GM21529 (cell line): ENCODE measurements around the gene TBCB.
"Not testable (repeated sequence)": the region's sequence is repeated elsewhere in the genome, so short reads cannot be mapped to it uniquely, and the experiment has no call there.

ENCODE experiments used
- ATAC-seq: cut with Tn5 transposase; IDR thresholded peaks from one replicate; pipeline ENCODE4 v1.9.1; 2021; ENCODE audit not compliant: unreplicated experiment

TBCB gene

DNA sequence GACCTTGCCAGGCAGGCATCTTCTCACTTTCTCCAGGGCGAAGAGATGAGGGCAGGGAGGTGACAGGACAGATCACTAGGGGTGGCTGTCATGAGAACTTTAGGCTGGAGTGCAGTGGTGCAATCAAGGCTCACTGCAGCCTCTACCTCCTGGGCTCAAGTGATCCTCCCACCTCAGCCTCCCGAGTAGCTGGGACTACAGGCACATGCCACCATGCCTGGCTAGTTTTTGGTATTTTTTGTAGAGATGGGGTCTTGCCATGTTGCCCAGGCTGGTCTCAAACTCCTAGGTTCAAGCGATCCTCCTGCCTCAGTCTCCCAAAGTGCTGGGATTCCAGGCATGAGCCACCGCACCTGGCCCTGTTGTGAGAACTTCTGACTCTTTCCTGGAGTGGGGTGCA lies 19.6 kb downstream of the TBCB start:
- not testable (repeated sequence) for ATAC-seq

DNA sequence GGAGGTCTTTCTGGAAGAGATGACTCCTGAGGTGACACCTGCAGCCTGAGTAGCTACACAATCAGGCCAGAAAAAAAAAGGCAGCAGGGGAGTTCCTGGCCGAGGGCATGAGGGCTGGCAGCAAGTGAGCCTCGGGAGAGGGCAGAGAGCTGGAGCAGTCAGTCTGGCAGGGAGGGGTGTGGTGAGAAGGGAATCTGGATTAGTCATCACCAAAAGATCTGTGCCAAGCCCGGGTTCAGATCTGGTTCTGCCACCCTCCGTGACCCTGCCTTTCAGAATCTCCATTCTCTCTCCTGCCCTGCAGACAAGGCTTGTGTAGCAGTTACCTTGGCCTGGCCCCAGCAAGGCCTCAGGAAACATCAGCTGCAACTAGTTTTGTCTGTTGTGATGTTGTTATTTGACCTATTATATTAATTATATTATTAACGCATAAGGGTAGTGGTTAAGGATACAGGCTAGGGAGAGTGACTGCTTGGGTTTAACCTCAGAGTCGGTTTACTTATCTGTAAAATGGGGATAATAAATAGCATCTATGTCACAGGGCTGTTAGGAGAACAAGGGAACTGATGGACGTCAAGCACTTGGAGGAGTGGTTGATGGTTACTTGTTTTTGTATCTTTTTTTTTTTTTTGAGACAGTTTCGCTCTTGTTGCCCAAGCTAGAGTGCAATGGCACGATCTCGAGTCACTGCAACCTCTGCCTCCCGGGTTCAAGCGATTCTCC lies 21.9 kb downstream of the TBCB start:
- no peak for ATAC-seq

DNA sequence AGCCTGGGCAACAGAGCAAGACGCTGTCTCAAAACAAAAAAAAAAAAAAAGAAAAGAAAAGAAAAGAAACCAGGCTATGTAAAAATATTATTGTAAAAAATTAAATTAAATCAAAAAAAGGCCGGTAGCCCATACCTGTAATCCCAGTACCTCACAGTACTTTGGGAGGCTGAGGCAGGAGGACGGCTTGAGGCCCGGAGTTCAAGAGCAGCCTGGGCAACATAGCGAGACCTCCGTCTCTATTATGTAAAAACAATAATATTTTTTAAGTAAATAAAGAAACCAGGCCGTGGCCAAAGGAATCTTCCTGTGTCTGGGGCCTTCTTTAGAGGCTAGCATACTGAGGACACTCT lies 23.8 kb downstream of the TBCB start:
- no peak for ATAC-seq

DNA sequence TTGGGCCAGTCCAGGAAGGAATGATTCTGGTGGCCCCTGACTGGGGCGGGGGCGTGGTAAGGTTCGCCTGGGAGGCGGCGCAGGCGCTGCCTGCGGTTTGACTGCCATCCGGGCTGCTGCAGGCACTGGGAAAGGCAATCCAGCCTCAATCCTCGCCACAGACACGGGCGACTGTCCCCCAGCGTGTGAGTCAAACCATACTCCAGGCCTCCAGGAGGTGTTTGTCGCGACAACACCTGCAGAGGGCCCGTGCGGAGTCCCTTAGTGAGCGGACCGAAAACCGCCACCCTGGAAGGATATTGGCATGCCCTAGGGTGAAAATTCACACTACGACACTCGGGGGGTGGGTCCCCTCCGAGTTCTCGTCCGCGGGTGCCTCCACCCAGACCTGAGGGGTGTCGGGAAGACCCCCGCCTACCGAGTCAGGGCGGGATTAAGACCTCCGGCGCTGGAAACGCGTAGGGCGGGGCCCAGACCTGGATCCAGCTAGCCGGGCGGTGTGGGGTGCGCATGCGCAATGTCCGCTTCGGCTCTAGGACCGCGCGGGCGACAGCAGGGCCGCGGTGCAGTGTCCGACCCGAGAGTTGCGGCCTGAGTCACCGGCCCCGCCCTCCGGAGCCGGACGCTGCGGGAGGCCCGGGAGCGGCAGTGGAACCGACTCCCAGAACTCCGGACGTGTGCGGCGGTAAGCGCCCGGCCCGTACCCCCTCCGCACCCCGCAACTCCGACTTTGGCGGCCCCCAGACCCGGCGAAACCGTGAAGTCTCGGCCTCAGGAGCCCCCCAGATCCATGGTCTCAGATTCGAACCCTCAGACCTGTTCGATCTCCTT lies 24.4 kb downstream of the TBCB start, which contains the start of gene CAPNS1:
TSS of gene CAPNS1 (plus strand) at position 594 of the 831 bp plus-strand sequence. CDS start 946 bp downstream, outside the sequence.
- ATAC-seq = peak; percentile 67

DNA sequence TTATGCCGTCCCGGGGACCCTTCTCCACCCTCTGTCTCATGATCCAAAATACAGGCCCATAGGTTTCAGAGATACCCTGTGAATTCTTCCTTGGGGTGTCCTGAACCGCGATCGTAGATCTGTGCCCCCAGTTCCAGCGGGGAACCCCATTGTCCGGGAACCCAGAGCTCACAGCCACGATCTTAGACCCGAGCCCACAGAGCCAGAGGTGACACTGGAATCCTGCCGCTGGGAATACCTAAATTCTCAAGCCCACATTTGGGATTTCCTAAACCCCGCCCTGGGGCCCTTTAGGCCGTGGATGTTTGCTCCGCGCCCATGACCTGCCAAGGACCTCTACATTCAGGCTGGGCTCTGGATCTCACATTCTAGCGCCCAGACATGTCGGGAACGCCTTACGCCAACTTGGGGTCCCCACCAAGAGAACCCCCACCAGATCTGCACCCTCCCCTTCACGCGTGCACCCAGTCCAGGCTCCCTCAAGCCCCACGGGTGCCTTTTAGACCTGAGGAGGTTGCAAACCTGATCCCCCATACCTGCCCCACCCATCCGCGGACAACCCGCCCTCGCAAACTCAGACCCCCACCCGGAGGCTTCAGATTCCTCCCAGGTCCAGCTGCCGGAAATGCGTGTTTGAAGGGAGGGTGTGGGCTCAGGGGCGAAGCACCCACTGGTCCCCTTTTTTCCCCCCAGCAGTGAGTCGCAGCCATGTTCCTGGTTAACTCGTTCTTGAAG lies 25.2 kb downstream of the TBCB start:
- ATAC-seq = no peak

DNA sequence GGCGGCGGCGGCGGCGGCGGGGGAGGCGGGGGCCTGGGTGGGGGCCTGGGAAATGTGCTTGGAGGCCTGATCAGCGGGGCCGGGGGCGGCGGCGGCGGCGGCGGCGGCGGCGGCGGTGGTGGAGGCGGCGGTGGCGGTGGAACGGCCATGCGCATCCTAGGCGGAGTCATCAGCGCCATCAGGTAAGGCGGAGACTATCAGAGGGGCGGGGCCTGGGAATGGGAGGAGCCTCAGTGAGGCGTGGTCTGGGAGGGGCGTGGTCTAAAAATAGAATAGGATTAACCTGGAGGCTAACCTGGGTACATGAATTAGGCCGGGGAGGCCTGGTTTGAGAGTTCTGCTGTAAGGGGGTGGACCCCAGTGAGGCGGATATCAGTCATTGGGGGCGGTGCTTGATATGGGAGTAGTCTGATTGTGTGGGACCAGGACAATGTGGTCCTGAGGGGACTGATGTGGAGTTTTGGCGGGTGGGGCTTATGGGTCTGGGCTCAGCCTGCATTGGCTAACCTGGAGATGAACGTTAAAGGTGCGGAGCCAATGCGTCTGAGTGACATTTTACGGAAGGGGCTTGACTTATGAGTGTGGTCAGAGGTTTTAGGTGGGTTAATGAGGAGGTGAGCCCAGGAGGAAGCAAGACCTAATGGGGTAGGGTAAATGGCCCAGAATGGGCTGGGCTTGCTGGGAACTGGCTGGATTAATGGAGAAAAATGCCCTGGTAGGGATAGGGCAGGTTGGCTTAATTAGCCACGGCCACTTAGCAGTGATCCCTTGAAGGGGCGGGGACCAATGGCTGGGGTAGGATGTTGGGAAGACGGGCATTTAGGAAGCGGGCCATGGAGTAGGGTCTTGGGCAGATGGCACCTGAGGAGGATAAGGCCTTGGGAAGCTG lies 26.0 kb downstream of the TBCB start:
- ATAC-seq = no peak

DNA sequence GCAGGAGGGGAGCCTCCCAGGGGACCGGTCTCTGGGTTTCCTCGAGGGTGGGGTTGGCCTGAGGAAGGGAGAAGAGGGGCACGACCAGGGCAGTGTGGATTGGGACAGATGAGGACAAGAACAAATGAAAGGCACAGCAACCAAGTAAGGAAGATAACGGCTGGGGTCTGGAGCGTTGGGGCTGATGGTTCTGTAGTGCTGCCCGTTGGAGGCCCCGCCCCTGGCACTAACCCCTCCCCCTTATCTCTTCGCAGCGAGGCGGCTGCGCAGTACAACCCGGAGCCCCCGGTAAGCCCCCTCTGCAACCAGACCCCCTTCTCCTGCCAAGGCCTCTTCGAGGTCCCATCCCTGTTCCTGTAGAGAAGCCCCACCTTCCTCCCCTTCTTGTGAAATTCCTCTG lies 26.8 kb downstream of the TBCB start:
- ATAC-seq = no peak

DNA sequence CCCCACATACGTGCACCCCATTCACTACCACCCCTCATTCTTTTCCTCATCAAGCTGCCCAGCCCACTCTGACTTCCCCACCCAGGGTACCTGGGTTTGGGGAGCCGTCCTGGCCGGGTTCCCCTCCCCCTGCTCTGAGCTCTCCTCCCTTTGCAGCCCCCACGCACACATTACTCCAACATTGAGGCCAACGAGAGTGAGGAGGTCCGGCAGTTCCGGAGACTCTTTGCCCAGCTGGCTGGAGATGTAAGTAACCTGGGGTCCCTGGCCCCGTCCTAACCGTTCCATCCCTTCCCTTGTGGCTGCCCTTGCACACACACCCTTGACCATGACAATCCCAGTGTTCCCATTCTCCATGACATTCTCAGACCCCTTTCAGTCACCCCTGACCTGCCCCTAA lies 27.2 kb downstream of the TBCB start:
- no peak for ATAC-seq

DNA sequence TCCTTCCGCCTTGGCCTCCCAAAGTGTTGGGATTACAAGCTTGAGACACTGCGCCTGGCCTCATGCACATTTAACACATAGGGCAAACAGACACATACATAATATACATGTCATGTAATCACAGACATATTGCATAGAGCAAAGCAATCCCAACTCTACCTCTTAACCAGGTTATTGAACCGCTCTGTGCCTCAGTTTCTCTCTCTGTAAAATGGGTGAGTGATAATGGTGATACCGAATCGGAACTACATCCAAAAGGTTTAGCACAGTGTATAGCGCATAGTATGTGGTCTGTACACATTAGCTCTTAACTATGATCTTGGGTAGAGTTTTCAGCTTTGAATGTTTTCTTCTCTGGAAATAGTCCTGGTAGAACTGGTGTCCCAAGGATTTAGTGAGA lies 29.4 kb downstream of the TBCB start:
- ATAC-seq = no peak

DNA sequence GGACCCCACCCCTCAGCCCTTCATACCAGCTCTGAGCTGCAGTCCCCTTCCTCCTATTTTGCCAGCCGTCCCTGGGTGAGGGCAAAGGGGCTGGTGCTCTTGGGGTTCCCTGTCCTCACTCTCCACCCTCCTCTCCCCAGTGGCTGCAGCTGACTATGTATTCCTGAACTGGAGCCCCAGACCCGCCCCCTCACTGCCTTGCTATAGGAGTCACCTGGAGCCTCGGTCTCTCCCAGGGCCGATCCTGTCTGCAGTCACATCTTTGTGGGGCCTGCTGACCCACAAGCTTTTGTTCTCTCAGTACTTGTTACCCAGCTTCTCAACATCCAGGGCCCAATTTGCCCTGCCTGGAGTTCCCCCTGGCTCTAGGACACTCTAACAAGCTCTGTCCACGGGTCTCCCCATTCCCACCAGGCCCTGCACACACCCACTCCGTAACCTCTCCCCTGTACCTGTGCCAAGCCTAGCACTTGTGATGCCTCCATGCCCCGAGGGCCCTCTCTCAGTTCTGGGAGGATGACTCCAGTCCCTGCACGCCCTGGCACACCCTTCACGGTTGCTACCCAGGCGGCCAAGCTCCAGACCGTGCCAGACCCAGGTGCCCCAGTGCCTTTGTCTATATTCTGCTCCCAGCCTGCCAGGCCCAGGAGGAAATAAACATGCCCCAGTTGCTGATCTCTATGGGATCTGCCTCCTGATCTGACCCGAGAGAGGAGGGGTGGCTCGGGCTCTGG lies 34.6 kb downstream of the TBCB start:
- ATAC-seq = no peak

DNA sequence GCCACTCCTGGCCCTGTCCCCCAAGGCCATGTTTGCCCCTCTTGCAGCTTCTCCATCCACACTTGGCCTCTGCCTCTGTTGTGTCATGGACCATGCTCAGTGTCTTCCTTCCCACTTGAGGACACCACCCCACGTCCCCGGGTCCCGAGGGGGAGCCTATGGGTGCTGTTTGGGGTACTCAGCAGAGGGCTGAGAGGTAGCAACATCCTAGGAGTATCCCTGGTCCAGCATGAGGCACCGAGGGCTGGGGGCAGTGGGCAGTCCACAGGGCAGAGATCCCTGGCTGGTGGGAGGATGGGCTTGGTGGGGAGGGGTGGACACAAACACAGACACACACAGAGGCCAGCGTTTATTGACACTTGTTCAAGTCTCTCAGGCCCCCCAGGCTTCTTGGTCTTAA lies 35.3 kb downstream of the TBCB start:
- ATAC-seq = no peak

DNA sequence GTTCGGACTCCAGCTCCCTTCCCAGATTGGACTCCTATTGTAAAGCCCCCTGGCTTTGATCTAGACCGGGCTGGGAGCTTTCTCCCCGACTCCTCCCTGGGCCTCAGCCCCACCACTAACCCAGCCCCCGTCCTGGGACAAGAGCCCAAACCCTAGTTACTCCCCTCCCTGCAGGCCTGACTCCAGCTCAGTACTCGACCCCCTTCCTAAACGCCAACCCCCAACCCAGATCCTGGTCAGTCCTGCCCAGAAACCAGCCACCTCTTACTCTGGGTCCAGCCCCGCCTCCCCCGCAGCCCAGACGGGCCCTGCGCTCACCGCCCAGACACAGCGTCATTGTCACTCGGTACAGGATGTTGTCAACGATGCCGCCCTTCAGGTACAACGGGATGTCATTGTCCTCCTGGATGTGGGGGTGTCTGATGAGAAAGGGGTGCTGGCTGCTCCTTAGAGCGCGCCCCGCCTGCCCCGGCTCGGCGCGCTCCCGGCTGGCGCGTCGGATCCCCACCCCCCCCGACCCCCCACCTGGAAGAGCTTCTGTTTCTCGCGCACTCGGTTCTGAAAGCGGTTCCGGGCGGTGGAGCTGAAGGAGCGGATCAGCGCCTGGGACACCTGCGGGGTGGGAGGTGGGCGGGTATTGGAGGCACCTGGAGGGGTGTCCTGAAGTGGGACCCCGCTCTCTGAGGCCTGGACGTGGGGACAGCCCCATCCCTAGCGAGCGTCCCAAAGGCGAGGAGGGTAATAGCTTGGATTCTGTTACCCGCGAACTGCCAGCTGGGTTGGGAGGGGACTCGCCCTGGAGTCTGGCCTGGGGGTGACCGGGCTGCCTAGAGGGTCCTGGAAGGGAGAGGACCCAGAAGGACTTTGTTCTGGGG lies 36.1 kb downstream of the TBCB start:
- no peak for ATAC-seq

DNA sequence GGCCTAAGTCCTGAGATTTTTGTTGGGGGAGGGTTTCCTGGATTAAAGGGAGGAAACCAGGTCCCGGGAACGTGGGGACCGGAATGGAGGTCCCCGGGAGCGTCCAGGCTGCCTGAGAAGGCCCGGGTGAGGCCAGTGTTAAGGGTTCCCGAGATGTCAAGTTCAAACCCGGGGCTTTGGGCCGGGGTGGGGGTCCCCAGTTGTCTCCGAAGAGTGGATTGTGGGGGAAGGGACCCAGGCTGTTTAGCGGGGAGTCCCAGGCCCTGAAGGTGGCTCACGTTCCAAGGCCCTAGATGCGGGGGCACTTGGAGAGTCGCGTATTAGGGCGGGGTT lies 36.7 kb downstream of the TBCB start:
- ATAC-seq = no peak

DNA sequence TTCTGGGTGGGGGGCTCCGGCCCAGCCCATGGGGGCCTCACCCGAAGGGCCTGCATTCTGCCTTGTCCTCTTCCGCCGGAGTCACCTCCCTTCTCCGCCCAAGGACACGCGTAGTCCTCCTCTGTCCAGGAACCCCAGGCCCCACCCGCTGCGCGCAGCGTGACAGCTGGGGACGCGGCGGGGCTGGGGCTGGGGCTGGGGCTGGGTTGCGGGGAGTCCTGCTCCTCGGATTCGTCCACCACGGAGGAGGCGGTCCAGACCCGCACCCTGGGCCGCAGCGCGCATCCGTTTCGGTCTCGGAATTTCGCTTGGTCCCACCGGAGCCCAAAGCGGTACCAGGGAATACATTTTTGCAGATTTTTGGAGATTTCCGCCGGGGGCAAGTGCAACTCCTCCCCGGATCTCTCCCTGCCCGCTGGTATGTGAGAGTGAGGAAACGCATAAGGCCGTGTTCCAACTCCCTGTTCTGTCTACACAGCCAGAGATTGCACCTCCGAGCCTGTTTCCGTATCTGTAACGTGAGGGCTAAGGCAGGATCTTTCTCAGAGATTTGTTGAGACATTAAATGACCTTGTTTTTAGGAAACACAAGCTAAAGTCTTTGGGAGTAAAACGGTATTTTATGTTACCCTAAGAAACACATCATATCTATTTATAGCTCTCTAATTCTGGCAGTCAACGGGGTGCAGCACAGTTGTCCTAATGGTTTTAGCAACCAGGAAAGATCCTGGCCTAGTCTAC lies 37.3 kb downstream of the TBCB start, which contains the start of gene COX7A1:
TSS of gene COX7A1 (minus strand) at position 96 of the 740 bp plus-strand sequence. CDS start at position 56, 40 bp downstream.
- no peak for ATAC-seq

DNA sequence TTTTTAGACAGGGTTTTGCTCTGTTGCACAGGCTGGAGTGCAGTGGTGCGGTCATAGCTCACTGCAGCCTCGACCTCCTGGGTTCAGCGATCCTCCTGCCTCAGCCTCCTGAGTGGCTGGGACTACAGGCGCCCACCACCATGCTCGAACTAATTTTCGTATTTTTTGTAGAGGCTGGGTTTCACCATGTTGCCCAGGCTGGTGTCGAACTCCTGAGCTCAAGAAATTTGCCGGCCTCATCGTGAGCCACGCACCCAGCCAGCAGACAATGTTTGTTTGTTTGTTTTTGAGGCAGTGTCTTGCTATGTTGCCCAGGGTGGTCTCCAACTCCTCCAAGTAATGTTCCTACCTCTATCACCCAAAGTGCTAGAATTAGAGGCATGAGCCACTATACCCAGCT lies 37.9 kb downstream of the TBCB start:
- ATAC-seq = no peak

DNA sequence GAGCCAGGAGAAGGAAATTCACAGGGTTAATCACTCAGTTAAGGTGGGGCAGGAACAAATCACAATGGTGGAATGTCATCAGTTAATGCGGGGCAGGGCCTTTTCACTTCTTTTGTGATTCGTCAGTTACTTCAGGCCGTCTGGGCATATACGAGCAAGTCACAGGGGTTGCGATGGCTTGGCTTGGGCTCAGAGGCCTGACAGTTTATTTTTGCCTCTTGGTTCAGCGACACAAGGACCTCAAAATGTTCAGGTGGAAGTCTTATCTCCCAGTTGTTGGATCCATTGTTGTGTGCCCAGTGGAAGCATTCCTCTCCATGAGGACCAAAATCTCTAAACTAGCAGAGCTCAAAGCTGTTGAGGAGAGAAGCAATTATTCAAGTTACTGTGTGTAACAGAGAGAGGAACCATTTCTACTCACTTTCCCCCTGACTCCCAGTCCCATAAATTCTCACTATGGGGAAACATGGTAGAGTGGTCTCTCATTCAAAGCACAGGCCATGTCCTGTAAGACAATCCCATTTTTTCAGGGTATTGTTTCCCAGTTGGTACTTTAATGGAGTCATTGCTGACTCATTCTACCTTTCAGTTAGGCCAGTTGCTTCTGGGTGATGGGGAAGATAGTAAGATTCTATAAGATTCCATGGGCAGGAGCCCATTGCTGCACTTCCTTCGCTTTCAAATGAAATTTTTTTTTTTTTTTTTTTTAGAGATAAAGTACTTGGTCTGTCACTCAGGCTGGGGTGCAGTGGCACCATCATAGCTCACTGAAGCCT lies 45.7 kb downstream of the TBCB start:
- ATAC-seq = no peak

DNA sequence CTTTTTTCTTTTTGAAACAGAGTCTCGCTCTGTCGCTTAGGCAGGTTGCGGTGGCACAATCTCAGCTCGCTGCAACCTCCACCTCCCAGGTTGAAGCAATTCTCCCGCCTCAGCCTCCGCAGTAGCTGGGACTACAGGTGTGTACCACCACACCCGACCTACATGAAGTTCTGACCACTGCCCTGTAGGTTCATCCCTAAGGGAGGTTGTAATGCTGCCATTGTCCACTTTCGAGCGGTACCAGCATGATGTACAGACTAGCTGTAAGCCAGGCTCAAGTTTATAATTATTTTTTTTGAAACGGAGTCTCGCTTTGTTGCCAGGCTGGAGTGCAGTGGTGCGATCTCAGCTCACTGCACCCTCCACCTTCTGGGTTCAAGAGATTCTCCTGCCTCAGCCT lies 48.5 kb downstream of the TBCB start:
- ATAC-seq = no peak
